ENCODE measurements around the gene RAB3GAP1.

RAB3GAP1 gene

DNA sequence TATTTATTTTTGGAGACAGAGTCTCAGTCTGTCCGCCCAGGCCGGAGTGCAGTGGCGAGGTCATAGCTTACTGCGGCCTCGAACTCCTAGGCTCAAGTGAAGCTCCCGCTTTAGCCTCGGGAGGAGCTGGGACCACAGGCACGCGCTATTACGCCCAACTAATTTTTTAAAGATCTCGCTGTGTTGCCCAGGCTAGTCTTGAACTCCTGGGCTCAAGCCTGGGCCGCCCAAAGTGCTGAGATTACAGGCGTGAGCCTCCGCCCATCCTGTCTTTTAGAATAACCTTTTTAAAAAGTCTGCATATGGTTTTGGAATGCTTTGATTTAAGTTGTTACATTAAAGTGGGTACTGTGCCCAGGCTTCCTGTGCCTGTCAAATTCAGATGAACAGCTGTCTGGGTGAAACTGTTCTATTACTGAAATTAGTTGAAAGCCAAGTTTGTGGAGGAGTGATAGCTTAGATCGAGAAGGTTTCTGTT lies 944 bp downstream of the RAB3GAP1 start:
- Histone ChIP-seq H3K9ac (ENCODE audit: low read depth, low read length) (peak overlapping the region; percentile 98), H4K20me1 (ENCODE audit: insufficient read depth, low read length) (no peaks in the 10 kb centered on the region; the same call in 1 of the 2 replicates), H3K36me3 (ENCODE audit: insufficient read depth, low read length) (no peaks in the 10 kb centered on the region; the same call in 1 of the 2 replicates), H2AFZ (ENCODE audit: low read depth, low read length) (peak overlapping the region; percentile 100; the same call in 1 of the 2 replicates), H3K27ac (ENCODE audit: low read length) (peak overlapping the region; percentile 100), H3K4me1 (ENCODE audit: insufficient read depth, low read length) (peaks cover 61% of the 10 kb centered on the region), H3K79me2 (ENCODE audit: insufficient read depth, low read length) (peaks cover 56% of the 10 kb centered on the region), H3K4me3 (ENCODE audit: low read depth in 1 of 2, low read length in 2 of 2) (peak overlapping the region; percentile 83 to 95), H3K4me2 (ENCODE audit: insufficient read depth, low read length) (peak overlapping the region; percentile 73), H3K27me3 (ENCODE audit: insufficient read depth, low read length, poor library complexity) (no peaks in the 10 kb centered on the region), H3K9me3 (ENCODE audit: insufficient read depth, low read length, severe bottlenecking) (no peaks in the 10 kb centered on the region)
- DNase-seq (peak; percentile 16), ATAC-seq (ENCODE audit: insufficient read depth, low read depth) (peak; percentile 1; the same call in 1 of the 3 replicates)
- TF ChIP-seq, protein P1, sequence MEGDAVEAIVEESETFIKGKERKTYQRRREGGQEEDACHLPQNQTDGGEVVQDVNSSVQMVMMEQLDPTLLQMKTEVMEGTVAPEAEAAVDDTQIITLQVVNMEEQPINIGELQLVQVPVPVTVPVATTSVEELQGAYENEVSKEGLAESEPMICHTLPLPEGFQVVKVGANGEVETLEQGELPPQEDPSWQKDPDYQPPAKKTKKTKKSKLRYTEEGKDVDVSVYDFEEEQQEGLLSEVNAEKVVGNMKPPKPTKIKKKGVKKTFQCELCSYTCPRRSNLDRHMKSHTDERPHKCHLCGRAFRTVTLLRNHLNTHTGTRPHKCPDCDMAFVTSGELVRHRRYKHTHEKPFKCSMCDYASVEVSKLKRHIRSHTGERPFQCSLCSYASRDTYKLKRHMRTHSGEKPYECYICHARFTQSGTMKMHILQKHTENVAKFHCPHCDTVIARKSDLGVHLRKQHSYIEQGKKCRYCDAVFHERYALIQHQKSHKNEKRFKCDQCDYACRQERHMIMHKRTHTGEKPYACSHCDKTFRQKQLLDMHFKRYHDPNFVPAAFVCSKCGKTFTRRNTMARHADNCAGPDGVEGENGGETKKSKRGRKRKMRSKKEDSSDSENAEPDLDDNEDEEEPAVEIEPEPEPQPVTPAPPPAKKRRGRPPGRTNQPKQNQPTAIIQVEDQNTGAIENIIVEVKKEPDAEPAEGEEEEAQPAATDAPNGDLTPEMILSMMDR (IDR thresholded peaks at IDR 0.05; ENCODE audit: borderline replicate concordance, extremely low read depth, low read length, poor library complexity, severe bottlenecking): no peak
- no peak for TF ChIP-seq EZH2 (IDR thresholded peaks at IDR 0.05; ENCODE audit: borderline replicate concordance, low read depth, low read length, severe bottlenecking)

DNA sequence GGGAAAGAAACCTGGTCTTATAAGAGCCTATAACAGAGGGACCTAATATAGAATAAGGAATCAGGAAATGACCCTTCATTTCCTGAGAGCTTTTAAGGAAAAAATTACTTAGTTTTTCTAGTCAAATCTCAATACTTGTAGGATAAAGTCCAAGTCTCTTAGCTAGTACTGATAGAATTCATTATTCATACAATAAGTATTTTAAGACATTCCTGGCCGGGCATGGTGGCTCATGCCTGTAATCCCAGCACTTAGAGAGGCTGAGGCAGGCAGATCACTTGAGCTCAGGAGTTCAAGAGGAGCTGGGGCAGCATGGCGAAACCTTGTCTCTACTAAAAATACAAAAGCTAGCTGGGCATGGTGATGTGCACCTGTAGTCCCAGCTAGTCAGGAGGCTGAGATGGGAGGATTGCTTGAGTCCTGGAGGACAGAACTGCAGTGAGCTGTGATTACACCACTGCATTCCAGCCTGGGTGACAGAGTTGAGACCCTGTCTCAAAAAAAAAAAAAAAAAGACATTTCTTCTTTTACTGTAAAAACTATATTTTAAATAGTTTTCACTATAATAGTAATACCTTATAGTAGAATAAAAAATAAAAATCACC lies 3.2 kb downstream of the RAB3GAP1 start:
- DNase-seq (no peak), ATAC-seq (ENCODE audit: insufficient read depth, low read depth) (no peak)
- TF ChIP-seq, protein P1 (IDR thresholded peaks at IDR 0.05; ENCODE audit: borderline replicate concordance, extremely low read depth, low read length, poor library complexity, severe bottlenecking): no peak
- TF ChIP-seq EZH2 (IDR thresholded peaks at IDR 0.05; ENCODE audit: borderline replicate concordance, low read depth, low read length, severe bottlenecking): no peak
- Histone ChIP-seq H3K27me3 (ENCODE audit: insufficient read depth, low read length, poor library complexity) (no peaks in the 10 kb centered on the region), H3K9me3 (ENCODE audit: insufficient read depth, low read length, severe bottlenecking) (no peaks in the 10 kb centered on the region), H3K4me1 (ENCODE audit: insufficient read depth, low read length) (peaks cover 64% of the 10 kb centered on the region), H3K36me3 (ENCODE audit: insufficient read depth, low read length) (peaks cover 15% of the 10 kb centered on the region), H2AFZ (ENCODE audit: low read depth, low read length) (no peak overlapping the region), H3K79me2 (ENCODE audit: insufficient read depth, low read length) (peaks cover 72% of the 10 kb centered on the region), H3K9ac (ENCODE audit: low read depth, low read length) (peak overlapping the region; percentile 19; the same call in 1 of the 2 replicates), H4K20me1 (ENCODE audit: insufficient read depth, low read length) (no peaks in the 10 kb centered on the region; the same call in 1 of the 2 replicates), H3K4me3 (ENCODE audit: low read depth in 1 of 2, low read length in 2 of 2) (peak overlapping the region in 1 of 2 experiments; percentile 23; a peak in 1 of 4 replicates), H3K27ac (ENCODE audit: low read length) (peak overlapping the region; percentile 54; the same call in 1 of the 2 replicates), H3K4me2 (ENCODE audit: insufficient read depth, low read length) (peak overlapping the region; percentile 73; the same call in 1 of the 2 replicates)

DNA sequence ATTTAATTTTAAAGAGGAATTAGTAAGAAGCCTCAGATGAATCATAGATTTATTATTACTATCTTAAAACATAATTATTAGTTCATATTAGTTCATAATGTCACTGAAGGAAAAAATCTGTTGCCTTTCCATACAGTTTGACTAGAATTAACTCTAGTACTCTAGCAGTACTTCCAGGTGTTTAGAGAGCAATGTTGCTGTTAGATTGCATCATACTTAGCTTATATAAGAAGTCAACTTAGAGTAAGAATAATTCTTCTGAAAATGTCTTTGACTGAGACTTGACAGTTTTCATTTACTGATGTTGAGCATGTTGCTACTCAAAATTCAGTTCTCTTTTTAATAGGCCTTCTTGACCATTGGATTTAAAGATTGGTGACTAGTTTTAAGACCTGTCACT lies 4.7 kb downstream of the RAB3GAP1 start:
- Histone ChIP-seq H3K27ac (ENCODE audit: low read length) (peak overlapping the region; percentile 78; the same call in 1 of the 2 replicates), H3K4me1 (ENCODE audit: insufficient read depth, low read length) (peaks cover 51% of the 10 kb centered on the region), H3K4me2 (ENCODE audit: insufficient read depth, low read length) (peak overlapping the region; percentile 35; the same call in 1 of the 2 replicates), H4K20me1 (ENCODE audit: insufficient read depth, low read length) (no peaks in the 10 kb centered on the region; the same call in 1 of the 2 replicates), H3K9ac (ENCODE audit: low read depth, low read length) (peak overlapping the region; percentile 34; the same call in 1 of the 2 replicates), H3K4me3 (ENCODE audit: low read depth in 1 of 2, low read length in 2 of 2) (no peak overlapping the region), H2AFZ (ENCODE audit: low read depth, low read length) (no peak overlapping the region), H3K36me3 (ENCODE audit: insufficient read depth, low read length) (peaks cover 30% of the 10 kb centered on the region), H3K9me3 (ENCODE audit: insufficient read depth, low read length, severe bottlenecking) (no peaks in the 10 kb centered on the region), H3K79me2 (ENCODE audit: insufficient read depth, low read length) (peaks cover 86% of the 10 kb centered on the region), H3K27me3 (ENCODE audit: insufficient read depth, low read length, poor library complexity) (no peaks in the 10 kb centered on the region)
- no peak for DNase-seq
- ATAC-seq (ENCODE audit: insufficient read depth, low read depth): no peak
- TF ChIP-seq, protein P1 (IDR thresholded peaks at IDR 0.05; ENCODE audit: borderline replicate concordance, extremely low read depth, low read length, poor library complexity, severe bottlenecking): no peak
- no peak for TF ChIP-seq EZH2 (IDR thresholded peaks at IDR 0.05; ENCODE audit: borderline replicate concordance, low read depth, low read length, severe bottlenecking)

Measured in DND-41 (cell line).